KMS-11 (cell line): Measurements from ENCODE around the gene ANXA2.
"Not testable (repeated sequence)": the region's sequence is repeated elsewhere in the genome, so short reads cannot be mapped to it uniquely, and the experiment has no call there.

Experiments used
- H2AFZ ChIP-seq: fragments of 200-600 bp; sonication (generic); 2 replicates; pipeline ENCODE4 v1.6.1; 2016; ENCODE audit warnings: antibody characterized with exemption, mixed run types, low read depth
- H3K27ac ChIP-seq: fragments of 200-600 bp; sonication (generic); 2 replicates; pipeline ENCODE4 v1.6.1; 2016; ENCODE audit warnings: mild to moderate bottlenecking, mixed run types
- H3K27me3 ChIP-seq: fragments of 200-600 bp; sonication (generic); 2 replicates; pipeline ENCODE4 v1.6.1; 2017; ENCODE audit warnings: mild to moderate bottlenecking, low read depth, mixed run types, moderate library complexity; ENCODE audit not compliant: insufficient read depth
- H3K36me3 ChIP-seq: fragments of 200-600 bp; sonication (generic); 2 replicates; pipeline ENCODE4 v1.6.1; 2017; ENCODE audit warnings: mild to moderate bottlenecking, mixed run types; ENCODE audit not compliant: insufficient read depth
- H3K4me1 ChIP-seq: fragments of 200-600 bp; sonication (generic); 2 replicates; pipeline ENCODE4 v1.6.1; 2016; ENCODE audit warnings: mild to moderate bottlenecking, low read depth, mixed run types; ENCODE audit not compliant: poor library complexity, severe bottlenecking
- H3K4me2 ChIP-seq: fragments of 200-600 bp; sonication (generic); 2 replicates; pipeline ENCODE4 v1.7.0; 2016; ENCODE audit warnings: mild to moderate bottlenecking, mixed run types
- H3K4me3 ChIP-seq: fragments of 200-600 bp; sonication (generic); IDR thresholded peaks from 2 replicates; pipeline ENCODE4 v1.6.1; 2017; ENCODE audit warnings: low read depth, low read length, mixed read lengths; ENCODE audit not compliant: insufficient read depth
- H3K79me2 ChIP-seq: fragments of 200-600 bp; sonication (generic); 2 replicates; pipeline ENCODE4 v1.6.1; 2016; ENCODE audit warnings: low read depth, mixed run types; ENCODE audit not compliant: insufficient read depth
- H3K9ac ChIP-seq: fragments of 200-600 bp; sonication (generic); 2 replicates; pipeline ENCODE4 v1.6.1; 2016; ENCODE audit warnings: mild to moderate bottlenecking, mixed run types
- H4K20me1 ChIP-seq: fragments of 200-600 bp; sonication (generic); 2 replicates; pipeline ENCODE4 v1.6.1; 2016; ENCODE audit warnings: mild to moderate bottlenecking, mixed run types; ENCODE audit not compliant: insufficient read depth
- TF ChIP-seq, protein P1 (sequence below): fragments of 200-600 bp; sonication (generic); conservative IDR thresholded peaks from 2 replicates; pipeline ENCODE4 v1.6.1; 2017; ENCODE audit warnings: low read depth, mild to moderate bottlenecking, antibody characterized with exemption, low read length, moderate library complexity, mixed read lengths

The ANXA2 gene

GRCh38 chr15:60339236-60339635 lies 58.5 kb downstream of the ANXA2 start:
- H3K27me3 ChIP-seq, result no peaks in the 10 kb centered on the region
- no peak overlapping the region for H3K4me3 ChIP-seq
- H3K79me2 ChIP-seq, result no peaks in the 10 kb centered on the region
- H4K20me1 ChIP-seq, result no peaks in the 10 kb centered on the region
- H3K36me3 ChIP-seq, result no peaks in the 10 kb centered on the region
- H2AFZ ChIP-seq, result no peak overlapping the region
- TF ChIP-seq, protein P1, sequence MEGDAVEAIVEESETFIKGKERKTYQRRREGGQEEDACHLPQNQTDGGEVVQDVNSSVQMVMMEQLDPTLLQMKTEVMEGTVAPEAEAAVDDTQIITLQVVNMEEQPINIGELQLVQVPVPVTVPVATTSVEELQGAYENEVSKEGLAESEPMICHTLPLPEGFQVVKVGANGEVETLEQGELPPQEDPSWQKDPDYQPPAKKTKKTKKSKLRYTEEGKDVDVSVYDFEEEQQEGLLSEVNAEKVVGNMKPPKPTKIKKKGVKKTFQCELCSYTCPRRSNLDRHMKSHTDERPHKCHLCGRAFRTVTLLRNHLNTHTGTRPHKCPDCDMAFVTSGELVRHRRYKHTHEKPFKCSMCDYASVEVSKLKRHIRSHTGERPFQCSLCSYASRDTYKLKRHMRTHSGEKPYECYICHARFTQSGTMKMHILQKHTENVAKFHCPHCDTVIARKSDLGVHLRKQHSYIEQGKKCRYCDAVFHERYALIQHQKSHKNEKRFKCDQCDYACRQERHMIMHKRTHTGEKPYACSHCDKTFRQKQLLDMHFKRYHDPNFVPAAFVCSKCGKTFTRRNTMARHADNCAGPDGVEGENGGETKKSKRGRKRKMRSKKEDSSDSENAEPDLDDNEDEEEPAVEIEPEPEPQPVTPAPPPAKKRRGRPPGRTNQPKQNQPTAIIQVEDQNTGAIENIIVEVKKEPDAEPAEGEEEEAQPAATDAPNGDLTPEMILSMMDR, result no peak
- no peaks in the 10 kb centered on the region for H3K4me1 ChIP-seq
- no peak overlapping the region for H3K9ac ChIP-seq
- no peak overlapping the region for H3K4me2 ChIP-seq
- no peak overlapping the region for H3K27ac ChIP-seq

GRCh38 chr15:60338810-60339209 lies 59.0 kb downstream of the ANXA2 start:
- H3K9ac ChIP-seq, result no peak overlapping the region
- no peak overlapping the region for H3K4me3 ChIP-seq
- no peaks in the 10 kb centered on the region for H3K4me1 ChIP-seq
- H3K36me3 ChIP-seq, result no peaks in the 10 kb centered on the region
- TF ChIP-seq, protein P1, result no peak
- H3K27me3 ChIP-seq, result no peaks in the 10 kb centered on the region
- H3K4me2 ChIP-seq, result no peak overlapping the region
- no peaks in the 10 kb centered on the region for H4K20me1 ChIP-seq
- H3K79me2 ChIP-seq, result no peaks in the 10 kb centered on the region
- no peak overlapping the region for H2AFZ ChIP-seq
- H3K27ac ChIP-seq, result no peak overlapping the region

- no peaks in the 10 kb centered on the region for H3K4me1 ChIP-seq
- no peak overlapping the region for H3K9ac ChIP-seq
- H3K27ac ChIP-seq, result no peak overlapping the region
Observed at GRCh38 chr15:60337076-60337475, 60.7 kb downstream of the ANXA2 start.

DNA sequence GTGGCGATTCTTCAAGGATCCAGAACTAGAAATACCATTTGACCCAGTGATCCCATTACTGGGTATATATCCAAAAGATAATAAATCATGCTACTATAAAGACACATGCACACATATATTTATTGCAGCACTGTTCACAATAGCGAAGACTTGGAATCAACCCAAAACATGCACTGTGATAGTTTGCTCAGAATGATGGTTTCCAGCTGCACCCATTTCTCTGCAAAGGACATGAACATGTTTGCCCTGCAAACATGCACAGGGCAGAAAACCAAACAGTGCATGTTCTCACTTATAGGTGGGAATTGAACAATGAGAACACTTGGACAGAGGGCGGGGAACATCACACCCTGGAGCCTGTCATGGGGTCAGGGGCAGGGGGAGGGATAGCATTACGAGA lies 62.5 kb downstream of the ANXA2 start:
- not testable (repeated sequence) for H3K9ac ChIP-seq, H3K36me3 ChIP-seq, H4K20me1 ChIP-seq, H3K27ac ChIP-seq, H2AFZ ChIP-seq, H3K4me1 ChIP-seq, H3K79me2 ChIP-seq, H3K4me2 ChIP-seq, H3K4me3 ChIP-seq, H3K27me3 ChIP-seq

More at GRCh38 chr15:60337076-60337475, 60.7 kb downstream of the ANXA2 start:
- H3K4me2 ChIP-seq, result no peak overlapping the region
- H3K4me3 ChIP-seq, result no peak overlapping the region
- H3K36me3 ChIP-seq, result no peaks in the 10 kb centered on the region
- no peak overlapping the region for H2AFZ ChIP-seq
- no peaks in the 10 kb centered on the region for H3K79me2 ChIP-seq
- H3K27me3 ChIP-seq, result no peaks in the 10 kb centered on the region
- no peaks in the 10 kb centered on the region for H4K20me1 ChIP-seq
- TF ChIP-seq, protein P1, result no peak

- H3K27me3 ChIP-seq, result no peaks in the 10 kb centered on the region; the same call in 1 of the 2 replicates
- TF ChIP-seq, protein P1, result peak; percentile 96
- no peak overlapping the region for H3K9ac ChIP-seq
- no peak overlapping the region for H3K4me2 ChIP-seq
- no peaks in the 10 kb centered on the region for H3K36me3 ChIP-seq
- no peak overlapping the region for H3K27ac ChIP-seq
- H3K4me3 ChIP-seq, result no peak overlapping the region
- H4K20me1 ChIP-seq, result no peaks in the 10 kb centered on the region
- no peaks in the 10 kb centered on the region for H3K79me2 ChIP-seq
- peaks cover 10% of the 10 kb centered on the region for H3K4me1 ChIP-seq
- H2AFZ ChIP-seq, result no peak overlapping the region
Observed at GRCh38 chr15:60328852-60329443, 68.8 kb downstream of the ANXA2 start.
